ENCODE data around the gene A3GALT2.

A3GALT2 gene

GRCh38 chr1:33270808-33271465 lies 50.0 kb downstream of the A3GALT2 start:
- DNase-seq = no peak

DNA sequence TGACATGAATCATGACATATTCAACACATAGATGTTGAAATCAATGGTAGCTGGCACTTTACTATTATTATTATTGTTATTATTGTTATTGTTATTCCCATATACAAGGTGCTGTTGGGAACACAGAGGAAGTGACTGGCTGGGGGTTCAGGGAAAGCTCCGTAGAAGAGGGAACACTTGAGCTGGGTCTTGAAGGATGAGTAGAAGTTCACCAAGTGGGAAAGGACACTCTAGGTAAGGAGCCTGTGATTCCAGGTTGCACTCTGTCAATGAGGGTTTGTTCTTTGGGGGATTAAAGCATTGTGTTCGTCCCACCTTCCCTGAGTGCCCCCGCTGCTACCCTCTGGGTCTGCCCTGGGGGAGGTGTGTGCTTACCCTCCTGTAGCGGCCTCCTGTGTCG lies 50.5 kb downstream of the A3GALT2 start:
- no peak for DNase-seq

- no peak for DNase-seq
Measured at GRCh38 chr1:33269621-33270020, 51.3 kb downstream of the A3GALT2 start.

DNA sequence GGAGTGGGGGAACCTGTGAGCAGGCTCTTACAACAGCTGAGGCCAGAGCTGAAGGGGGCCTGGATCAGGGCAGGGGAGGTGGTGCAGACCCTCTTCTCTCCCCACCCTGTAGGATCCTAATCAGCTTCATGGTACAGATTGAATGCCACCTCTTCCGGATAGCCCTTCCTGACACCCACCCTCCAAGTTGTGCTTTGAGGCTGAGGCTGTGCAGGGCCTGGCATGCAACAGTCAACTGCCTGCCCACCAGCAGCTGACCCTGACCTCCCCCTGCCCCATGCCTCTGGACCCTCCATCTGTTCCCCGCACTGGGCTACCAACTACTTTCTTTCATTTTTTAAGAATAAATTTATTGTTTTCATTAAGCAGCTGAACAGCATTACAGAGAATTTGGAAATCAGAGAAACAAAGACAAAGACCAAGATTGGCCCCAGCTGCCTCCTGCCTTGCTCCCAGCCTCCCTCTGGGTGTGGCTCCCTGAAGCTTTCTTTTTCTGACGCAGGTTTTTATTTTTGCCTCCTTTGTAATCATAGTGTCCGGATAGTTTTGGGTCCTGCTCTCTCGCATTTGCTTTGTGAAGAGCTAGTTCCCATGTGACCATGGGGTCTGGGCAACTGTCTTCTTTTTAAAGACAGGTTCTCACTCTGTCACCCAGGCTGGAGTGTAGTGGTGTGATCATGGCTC lies 51.8 kb downstream of the A3GALT2 start:
- no peak for DNase-seq

DNA sequence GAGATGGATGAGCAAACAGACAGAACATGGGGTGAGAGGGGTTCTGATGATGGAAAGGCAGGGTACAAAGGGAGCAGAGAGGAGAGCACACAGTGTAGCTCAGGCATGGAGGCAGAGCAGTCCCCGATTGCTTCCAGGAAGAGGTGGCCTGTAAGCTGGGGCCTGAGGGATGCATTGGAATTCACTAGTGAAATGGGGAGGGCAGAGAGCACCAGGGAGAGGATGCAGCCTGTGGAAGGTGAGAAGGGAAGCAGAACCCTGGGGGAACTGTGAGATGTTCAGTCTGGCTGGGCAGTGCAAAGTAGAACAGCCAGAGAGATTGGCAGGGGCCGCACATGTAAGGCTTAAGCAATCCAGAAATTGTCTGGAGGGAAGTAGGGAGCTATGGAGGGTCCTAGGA lies 52.4 kb downstream of the A3GALT2 start:
- DNase-seq = no peak

GRCh38 chr1:33267468-33268205 lies 53.3 kb downstream of the A3GALT2 start:
- no peak for DNase-seq

DNA sequence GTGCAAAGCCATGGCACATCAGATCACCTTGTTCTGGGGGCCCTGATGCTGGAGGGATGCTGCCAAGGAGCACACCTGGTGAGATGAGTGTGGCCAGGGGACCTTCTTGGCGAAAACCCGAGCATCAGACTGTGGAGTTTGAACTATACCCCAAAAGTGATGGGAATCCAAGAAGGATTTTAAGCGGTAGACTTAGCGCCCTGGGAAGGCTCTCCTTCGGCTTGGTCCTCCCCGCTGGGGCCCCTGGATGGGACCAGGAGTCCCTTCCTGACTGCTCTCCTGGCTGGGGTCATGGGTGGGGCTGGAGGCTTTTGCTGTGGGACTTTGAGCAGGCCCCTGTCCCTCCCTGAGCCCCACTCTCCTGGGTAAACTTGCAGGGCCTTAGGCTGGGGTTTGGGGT lies 54.1 kb downstream of the A3GALT2 start:
- DNase-seq = no peak

DNA sequence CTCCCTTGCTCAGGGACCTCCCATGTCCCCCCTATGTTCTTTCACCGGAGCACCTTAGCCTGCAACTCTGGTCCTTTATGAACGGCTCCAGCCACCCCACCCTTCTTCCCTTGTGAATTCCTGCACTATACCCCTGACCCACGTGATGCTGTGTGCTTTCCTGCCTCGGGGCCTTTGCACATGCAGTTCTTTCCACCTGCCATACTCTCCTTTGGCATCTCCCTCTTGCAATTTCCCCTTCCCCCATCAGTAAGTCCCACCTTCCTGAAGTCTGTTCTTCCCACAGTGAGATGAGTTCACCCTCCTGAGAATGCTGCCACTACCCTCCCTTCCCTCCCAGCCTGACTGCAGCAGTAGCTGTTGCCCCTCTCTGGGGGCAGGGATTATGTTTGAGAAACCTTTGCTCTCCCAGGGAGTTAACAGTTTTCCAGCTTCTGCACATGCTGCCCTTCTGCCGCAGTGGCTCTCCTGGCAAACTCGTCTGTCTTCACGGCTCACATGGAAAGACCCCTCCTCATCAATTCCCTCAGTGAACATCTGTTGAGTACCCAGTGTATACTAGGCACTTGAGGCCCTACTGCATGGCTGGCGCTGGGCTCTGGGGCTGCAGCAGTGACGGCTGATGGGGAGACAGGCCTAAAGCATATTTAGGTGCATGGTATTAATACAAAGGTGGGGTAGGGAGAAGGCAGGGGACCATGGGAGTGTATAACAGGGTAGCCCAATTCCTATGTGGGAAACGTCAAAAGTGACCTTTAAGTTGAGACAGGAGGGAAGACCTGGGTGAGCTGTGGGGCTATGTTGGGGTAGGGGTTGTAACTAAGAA lies 54.9 kb downstream of the A3GALT2 start:
- no peak for DNase-seq

- DNase-seq = no peak
Measured at GRCh38 chr1:33263890-33264504, 56.9 kb downstream of the A3GALT2 start.

- no peak for DNase-seq
Measured at GRCh38 chr1:33261344-33261743, 59.6 kb downstream of the A3GALT2 start.

DNA sequence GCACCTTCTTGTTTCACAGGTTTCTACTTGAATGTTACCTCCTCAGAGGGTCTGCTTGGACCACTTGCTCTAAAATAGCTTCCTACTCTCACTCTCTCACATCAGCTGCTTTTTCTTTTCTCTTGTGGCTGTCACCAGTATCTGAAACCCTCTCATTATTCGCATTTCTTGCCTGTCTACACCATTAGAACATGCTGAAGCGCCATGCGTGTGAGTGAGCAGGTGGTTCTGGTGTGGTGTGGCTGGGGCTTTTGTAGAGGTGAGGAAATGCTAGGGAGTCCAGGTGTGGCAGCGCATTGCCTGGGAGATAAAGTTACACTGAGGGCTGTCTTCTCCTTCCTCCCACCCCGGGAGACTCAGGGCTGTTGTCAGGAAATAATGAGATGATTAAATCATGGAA lies 60.5 kb downstream of the A3GALT2 start:
- DNase-seq = no peak

- no peak for DNase-seq
Measured at GRCh38 chr1:33259879-33260278, 61.0 kb downstream of the A3GALT2 start.

GRCh38 chr1:33258788-33259274 lies 62.1 kb downstream of the A3GALT2 start:
- no peak for DNase-seq

DNA sequence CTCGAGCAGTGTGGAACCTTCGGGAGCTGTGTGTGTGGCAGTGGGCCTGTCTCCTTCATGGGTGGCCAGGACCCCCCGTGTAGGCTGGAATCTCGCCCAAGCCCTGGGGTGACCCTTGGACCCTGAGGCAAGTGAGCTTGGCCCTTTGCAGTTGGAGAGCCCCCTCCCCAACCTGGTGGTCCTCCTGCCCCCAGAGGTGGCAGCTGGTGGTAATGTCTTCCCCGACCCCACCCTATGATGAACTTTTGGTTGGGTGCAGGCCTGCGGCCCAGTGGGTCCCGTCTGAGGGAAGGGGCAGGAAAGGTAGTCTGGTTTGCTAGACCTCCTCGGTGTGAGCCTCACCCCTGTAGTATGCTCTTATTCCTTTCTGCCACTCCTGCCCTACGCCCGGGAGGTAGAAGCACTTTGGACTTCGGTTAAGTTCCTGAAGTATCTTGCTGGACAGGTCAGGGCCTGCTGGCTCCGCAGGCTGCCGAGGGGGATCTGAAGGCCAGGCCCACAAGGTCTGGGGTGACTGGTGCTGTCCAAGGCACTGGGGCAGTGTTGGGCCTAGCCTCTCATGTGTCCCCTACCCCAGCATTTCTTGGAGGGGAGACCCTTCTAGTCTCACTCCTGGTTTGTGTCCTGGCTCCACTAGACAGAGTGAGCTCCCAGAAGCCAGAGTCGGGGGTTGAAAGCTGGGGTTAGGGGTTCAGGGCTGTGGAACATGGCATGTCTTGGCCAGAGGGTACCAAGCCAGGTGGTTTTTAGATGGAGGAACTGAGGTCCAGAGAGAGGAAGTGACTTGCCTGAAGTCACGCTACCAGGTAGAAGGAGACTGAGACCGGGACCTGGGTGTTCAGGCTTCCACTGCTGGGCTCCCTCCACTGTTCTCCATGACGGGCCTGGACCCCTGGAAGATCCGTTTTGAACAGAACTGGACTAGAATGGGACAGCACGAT lies 62.9 kb downstream of the A3GALT2 start:
- DNase-seq = no peak

- DNase-seq = no peak
Measured at GRCh38 chr1:33257207-33257771, 63.6 kb downstream of the A3GALT2 start.

Data from EL (cell line).